ENCODE data around the gene CHI3L2. TPM values are rescaled to one million over a fixed set of nuclear protein-coding genes. Genes with fewer than 3 reads are reported as not detected.
A peak's percentile ranks its signal among the peaks of the same experiment; 100 is the strongest.

CHI3L2 gene
- total and polyA plus RNA-seq, 10 of the 15 experiments (the other 5 are each of a cell fraction or from before 2014, with no cell fraction given), result 37.1 to 508 (median 98.3) TPM

DNA sequence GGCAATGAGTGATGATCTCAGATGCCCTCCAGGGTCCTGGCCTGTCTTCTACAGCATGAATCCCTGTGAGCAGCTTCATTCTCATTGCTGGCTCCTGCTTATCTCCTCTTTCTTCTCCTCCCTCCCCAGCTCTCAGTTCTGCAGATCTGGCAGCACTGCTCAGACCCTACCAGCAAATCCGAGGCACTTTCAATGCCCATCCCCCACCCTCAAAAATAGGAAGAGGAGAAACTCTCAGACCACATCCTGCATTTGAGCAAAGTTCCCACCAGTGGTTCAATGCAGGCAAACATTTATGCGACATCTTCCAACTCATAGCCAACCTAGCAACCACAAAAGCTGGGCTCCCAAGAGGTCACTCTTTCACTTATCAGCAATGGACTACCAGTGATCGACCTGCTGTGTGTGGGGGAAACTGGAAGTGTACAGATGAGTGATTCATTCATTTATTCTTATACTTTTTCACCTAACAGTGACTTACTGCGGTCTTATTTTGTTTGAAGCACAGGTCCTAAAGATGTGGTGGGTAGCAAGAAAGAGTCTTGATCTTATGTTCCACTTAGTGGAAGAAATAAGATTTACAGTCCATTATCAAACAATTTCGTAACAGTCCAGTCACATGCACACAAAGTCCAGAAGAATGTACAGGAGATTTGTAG, 5.8 kb upstream of the CHI3L2 start (continued):
- TF ChIP-seq, protein P1, sequence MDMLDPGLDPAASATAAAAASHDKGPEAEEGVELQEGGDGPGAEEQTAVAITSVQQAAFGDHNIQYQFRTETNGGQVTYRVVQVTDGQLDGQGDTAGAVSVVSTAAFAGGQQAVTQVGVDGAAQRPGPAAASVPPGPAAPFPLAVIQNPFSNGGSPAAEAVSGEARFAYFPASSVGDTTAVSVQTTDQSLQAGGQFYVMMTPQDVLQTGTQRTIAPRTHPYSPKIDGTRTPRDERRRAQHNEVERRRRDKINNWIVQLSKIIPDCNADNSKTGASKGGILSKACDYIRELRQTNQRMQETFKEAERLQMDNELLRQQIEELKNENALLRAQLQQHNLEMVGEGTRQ (IDR thresholded peaks at IDR 0.05; ENCODE audit: borderline replicate concordance, low read depth, low read length), result no peak; the same call in 1 of the 2 replicates
- TF ChIP-seq RFX5 (IDR thresholded peaks at IDR 0.05; ENCODE audit: low read depth, low read length) (no peak; the same call in 1 of the 2 replicates), YY1 (IDR thresholded peaks at IDR 0.05; ENCODE audit: low read depth, low read length) (peak; percentile 73; the same call in 1 of the 2 replicates), RELB (IDR thresholded peaks at IDR 0.05; ENCODE audit: low read depth) (peak; percentile 95), STAT3 (IDR thresholded peaks at IDR 0.05; ENCODE audit: low read depth, low read length) (peak; percentile 29; the same call in 1 of the 2 replicates), ZNF687 (IDR thresholded peaks at IDR 0.05) (no peak), MXI1 (IDR thresholded peaks at IDR 0.05; ENCODE audit: low read depth, low read length) (0 out of 2 replicates have a peak, but pooled peaks have one; percentile 43), POLR2AphosphoS2 (IDR thresholded peaks at IDR 0.05; ENCODE audit: low read depth, low read length) (peak; percentile 63; the same call in 1 of the 2 replicates), POLR2A (IDR thresholded peaks at IDR 0.05; ENCODE audit: low read depth, low read length) (peak; percentile 62), CBFB (IDR thresholded peaks at IDR 0.05; ENCODE audit: low read depth) (peak; percentile 99), JUNB (IDR thresholded peaks at IDR 0.05) (peak; percentile 88), TCF7 (IDR thresholded peaks at IDR 0.05; ENCODE audit: borderline replicate concordance) (peak; percentile 18; the same call in 1 of the 2 replicates), NBN (IDR thresholded peaks at IDR 0.05) (peak; percentile 99), SPI1 (IDR thresholded peaks at IDR 0.05; ENCODE audit: borderline replicate concordance, insufficient read depth, low read depth, low read length) (peak; percentile 89), EED (IDR thresholded peaks at IDR 0.05; ENCODE audit: low read depth) (peak; percentile 100), BHLHE40 (IDR thresholded peaks at IDR 0.05; ENCODE audit: borderline replicate concordance in 1 of 2, low read depth in 2 of 2, low read length in 1 of 2) (peak in 1 of 2 experiments; percentile 87; a peak in 2 of 4 replicates), RAD51 (IDR thresholded peaks at IDR 0.05) (peak; percentile 67), ASH2L (IDR thresholded peaks at IDR 0.05; ENCODE audit: borderline replicate concordance, low read depth) (0 out of 2 replicates have a peak, but pooled peaks have one; percentile 55)
- TF ChIP-seq, protein P2, sequence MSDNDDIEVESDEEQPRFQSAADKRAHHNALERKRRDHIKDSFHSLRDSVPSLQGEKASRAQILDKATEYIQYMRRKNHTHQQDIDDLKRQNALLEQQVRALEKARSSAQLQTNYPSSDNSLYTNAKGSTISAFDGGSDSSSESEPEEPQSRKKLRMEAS (IDR thresholded peaks at IDR 0.05; ENCODE audit: low read depth, low read length), result no peak; the same call in 1 of the 2 replicates
- TF ChIP-seq, protein P3, sequence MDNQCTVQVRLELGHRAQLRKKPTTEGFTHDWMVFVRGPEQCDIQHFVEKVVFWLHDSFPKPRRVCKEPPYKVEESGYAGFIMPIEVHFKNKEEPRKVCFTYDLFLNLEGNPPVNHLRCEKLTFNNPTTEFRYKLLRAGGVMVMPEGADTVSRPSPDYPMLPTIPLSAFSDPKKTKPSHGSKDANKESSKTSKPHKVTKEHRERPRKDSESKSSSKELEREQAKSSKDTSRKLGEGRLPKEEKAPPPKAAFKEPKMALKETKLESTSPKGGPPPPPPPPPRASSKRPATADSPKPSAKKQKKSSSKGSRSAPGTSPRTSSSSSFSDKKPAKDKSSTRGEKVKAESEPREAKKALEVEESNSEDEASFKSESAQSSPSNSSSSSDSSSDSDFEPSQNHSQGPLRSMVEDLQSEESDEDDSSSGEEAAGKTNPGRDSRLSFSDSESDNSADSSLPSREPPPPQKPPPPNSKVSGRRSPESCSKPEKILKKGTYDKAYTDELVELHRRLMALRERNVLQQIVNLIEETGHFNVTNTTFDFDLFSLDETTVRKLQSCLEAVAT (IDR thresholded peaks at IDR 0.05), result peak; percentile 98
- TF ChIP-seq, protein P4, sequence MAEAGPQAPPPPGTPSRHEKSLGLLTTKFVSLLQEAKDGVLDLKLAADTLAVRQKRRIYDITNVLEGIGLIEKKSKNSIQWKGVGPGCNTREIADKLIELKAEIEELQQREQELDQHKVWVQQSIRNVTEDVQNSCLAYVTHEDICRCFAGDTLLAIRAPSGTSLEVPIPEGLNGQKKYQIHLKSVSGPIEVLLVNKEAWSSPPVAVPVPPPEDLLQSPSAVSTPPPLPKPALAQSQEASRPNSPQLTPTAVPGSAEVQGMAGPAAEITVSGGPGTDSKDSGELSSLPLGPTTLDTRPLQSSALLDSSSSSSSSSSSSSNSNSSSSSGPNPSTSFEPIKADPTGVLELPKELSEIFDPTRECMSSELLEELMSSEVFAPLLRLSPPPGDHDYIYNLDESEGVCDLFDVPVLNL (IDR thresholded peaks at IDR 0.05; ENCODE audit: low read depth, low read length), result no peak

Data from GM12878 (cell line).